ENCODE data around the gene NDST1. TPM values are rescaled to one million over a fixed set of nuclear protein-coding genes. Genes with fewer than 3 reads are reported as not detected.

NDST1 gene
- total RNA-seq, 1 donor from 2014 or later, result 17.1 TPM

DNA sequence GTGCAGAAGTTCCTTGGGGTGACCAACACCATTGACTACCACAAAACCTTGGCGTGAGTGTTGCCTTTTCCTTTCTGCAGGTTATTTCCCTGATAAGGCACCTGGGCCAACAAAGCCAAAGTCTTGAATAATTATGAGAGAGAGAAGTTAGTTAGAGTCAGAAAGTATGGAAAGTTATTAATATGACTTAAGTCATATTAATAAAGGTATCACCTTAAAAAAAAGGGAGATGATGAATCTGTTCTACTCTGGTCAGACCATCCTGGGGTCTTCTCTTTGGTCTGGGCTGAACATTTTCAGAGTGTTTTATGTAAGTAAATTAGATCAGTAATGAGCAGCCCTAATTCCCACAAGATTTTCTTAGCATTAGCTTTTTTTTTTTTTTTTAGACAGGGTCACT lies 41.8 kb downstream of the NDST1 start:
- TF ChIP-seq, protein P1, sequence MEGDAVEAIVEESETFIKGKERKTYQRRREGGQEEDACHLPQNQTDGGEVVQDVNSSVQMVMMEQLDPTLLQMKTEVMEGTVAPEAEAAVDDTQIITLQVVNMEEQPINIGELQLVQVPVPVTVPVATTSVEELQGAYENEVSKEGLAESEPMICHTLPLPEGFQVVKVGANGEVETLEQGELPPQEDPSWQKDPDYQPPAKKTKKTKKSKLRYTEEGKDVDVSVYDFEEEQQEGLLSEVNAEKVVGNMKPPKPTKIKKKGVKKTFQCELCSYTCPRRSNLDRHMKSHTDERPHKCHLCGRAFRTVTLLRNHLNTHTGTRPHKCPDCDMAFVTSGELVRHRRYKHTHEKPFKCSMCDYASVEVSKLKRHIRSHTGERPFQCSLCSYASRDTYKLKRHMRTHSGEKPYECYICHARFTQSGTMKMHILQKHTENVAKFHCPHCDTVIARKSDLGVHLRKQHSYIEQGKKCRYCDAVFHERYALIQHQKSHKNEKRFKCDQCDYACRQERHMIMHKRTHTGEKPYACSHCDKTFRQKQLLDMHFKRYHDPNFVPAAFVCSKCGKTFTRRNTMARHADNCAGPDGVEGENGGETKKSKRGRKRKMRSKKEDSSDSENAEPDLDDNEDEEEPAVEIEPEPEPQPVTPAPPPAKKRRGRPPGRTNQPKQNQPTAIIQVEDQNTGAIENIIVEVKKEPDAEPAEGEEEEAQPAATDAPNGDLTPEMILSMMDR (IDR thresholded peaks at IDR 0.05; ENCODE audit: insufficient read depth, low read length, severe bottlenecking), result no peak

DNA sequence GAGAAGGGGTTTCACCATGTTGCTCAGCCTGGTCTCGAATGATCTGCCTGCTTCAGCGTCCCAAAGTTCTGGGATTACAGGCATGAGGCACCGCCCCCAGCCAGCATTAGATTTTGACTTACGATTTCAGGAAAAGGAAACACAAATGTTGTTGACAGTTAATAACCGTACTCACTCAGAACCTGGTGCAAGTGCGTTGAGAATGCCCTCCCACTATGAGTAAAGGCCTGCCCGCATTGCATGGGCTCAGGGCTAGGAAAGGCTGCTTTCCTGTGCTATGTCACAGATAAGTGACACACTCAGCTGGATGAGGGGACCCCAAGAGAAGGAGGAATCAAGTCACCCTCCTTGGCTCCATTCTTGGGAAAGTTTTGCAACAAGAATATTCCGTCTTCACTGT lies 42.4 kb downstream of the NDST1 start:
- TF ChIP-seq, protein P1 (IDR thresholded peaks at IDR 0.05; ENCODE audit: insufficient read depth, low read length, severe bottlenecking), result no peak
- Histone ChIP-seq H3K36me3 (ENCODE audit: control insufficient read depth, insufficient read depth, low read length) (peaks cover 61% of the 10 kb centered on the region), H3K27me3 (ENCODE audit: control insufficient read depth, insufficient read depth, low read length) (no peaks in the 10 kb centered on the region), H3K4me3 (ENCODE audit: low read depth, low read length) (no peak overlapping the region)
- FAIRE-seq (no peak), DNase-seq (ENCODE audit: low read depth) (no peak)

More for the DNA sequence above, 41.8 kb downstream of the NDST1 start:
- DNase-seq (ENCODE audit: low read depth) (no peak), FAIRE-seq (no peak)
- no peak overlapping the region for H3K4me3 ChIP-seq (ENCODE audit: low read depth, low read length)
- H3K27me3 ChIP-seq (ENCODE audit: control insufficient read depth, insufficient read depth, low read length), result no peaks in the 10 kb centered on the region
- peaks cover 62% of the 10 kb centered on the region for H3K36me3 ChIP-seq (ENCODE audit: control insufficient read depth, insufficient read depth, low read length)

DNA sequence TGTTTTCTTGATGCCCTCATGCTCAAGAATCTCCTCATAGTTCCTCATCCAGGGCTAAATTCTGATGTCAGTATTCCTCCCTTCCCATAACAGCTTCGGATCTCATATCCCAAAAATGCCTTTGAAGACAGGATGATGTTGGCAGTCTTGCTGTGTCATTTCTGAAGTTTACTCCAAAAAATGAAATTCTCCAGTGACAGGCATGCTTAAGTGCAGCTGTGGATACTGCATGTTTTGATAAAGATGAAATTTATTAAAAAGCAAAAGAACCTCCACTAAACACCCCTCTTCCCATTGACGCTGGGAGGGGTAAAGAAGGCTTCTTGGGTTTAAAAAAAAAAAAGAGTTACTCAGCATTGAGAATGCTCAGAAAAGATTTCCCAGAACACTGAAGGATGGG lies 43.1 kb downstream of the NDST1 start:
- FAIRE-seq (no peak), DNase-seq (ENCODE audit: low read depth) (no peak)
- Histone ChIP-seq H3K4me3 (ENCODE audit: low read depth, low read length) (no peak overlapping the region), H3K36me3 (ENCODE audit: control insufficient read depth, insufficient read depth, low read length) (peaks cover 57% of the 10 kb centered on the region), H3K27me3 (ENCODE audit: control insufficient read depth, insufficient read depth, low read length) (no peaks in the 10 kb centered on the region)
- TF ChIP-seq, protein P1 (IDR thresholded peaks at IDR 0.05; ENCODE audit: insufficient read depth, low read length, severe bottlenecking), result no peak

- TF ChIP-seq, protein P1 (IDR thresholded peaks at IDR 0.05; ENCODE audit: insufficient read depth, low read length, severe bottlenecking), result no peak
- peaks cover 42% of the 10 kb centered on the region for H3K36me3 ChIP-seq (ENCODE audit: control insufficient read depth, insufficient read depth, low read length)
- DNase-seq (ENCODE audit: low read depth), result no peak
- H3K27me3 ChIP-seq (ENCODE audit: control insufficient read depth, insufficient read depth, low read length), result no peaks in the 10 kb centered on the region
- no peak for FAIRE-seq
- no peak overlapping the region for H3K4me3 ChIP-seq (ENCODE audit: low read depth, low read length)
Observed at GRCh38 chr5:150553402-150553801, 45.5 kb downstream of the NDST1 start.

DNA sequence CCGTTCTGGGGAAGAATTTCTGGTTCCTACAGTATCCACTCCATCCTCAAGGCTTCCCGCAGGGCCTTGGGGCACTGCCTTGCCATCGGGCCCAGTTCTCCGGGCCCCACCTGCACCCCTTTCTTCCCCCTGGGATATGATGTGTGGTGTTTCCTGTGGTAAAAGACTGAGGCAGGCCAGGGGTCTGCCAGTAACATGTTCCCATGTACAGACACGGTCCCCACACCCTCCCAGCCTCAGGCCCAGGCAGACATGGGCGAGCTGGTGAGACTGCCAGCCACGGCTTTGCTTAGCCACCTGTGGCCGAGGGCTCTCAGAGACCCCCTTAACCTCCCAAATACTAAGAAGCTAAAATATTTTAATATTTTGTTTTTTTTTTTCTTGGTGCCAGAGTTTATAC lies 46.0 kb downstream of the NDST1 start:
- TF ChIP-seq, protein P1 (IDR thresholded peaks at IDR 0.05; ENCODE audit: insufficient read depth, low read length, severe bottlenecking), result no peak
- no peak for FAIRE-seq
- Histone ChIP-seq H3K4me3 (ENCODE audit: low read depth, low read length) (no peak overlapping the region), H3K27me3 (ENCODE audit: control insufficient read depth, insufficient read depth, low read length) (no peaks in the 10 kb centered on the region), H3K36me3 (ENCODE audit: control insufficient read depth, insufficient read depth, low read length) (peaks cover 38% of the 10 kb centered on the region)
- DNase-seq (ENCODE audit: low read depth), result no peak

- TF ChIP-seq, protein P1 (IDR thresholded peaks at IDR 0.05; ENCODE audit: insufficient read depth, low read length, severe bottlenecking), result no peak
- Histone ChIP-seq H3K36me3 (ENCODE audit: control insufficient read depth, insufficient read depth, low read length) (peaks cover 32% of the 10 kb centered on the region), H3K27me3 (ENCODE audit: control insufficient read depth, insufficient read depth, low read length) (no peaks in the 10 kb centered on the region), H3K4me3 (ENCODE audit: low read depth, low read length) (no peak overlapping the region)
- no peak for DNase-seq (ENCODE audit: low read depth)
- no peak for FAIRE-seq
Observed at GRCh38 chr5:150554857-150555256, 46.9 kb downstream of the NDST1 start.

Measured in bronchial epithelial cell (primary cell).